ENCODE results near the gene PIK3R5.

- TF ChIP-seq CTCF (optimal IDR thresholded peaks at IDR 0.05 in 1 of 3, IDR thresholded peaks at IDR 0.05 in 1 of 3, conservative IDR thresholded peaks at IDR 0.05 in 1 of 3; ENCODE audit: extremely low read depth in 1 of 3, insufficient read depth in 2 of 3, low read length in 3 of 3): no peak
- no peak for TF ChIP-seq EZH2 (IDR thresholded peaks at IDR 0.05; ENCODE audit: low read length)
Measured at GRCh38 chr17:8966926-8967325, 1.4 kb upstream of the PIK3R5 start.
